CD4-positive, alpha-beta T cell treated with Interleukin-1 beta for 1 hour (primary cell): Measurements from ENCODE around the gene GTF2A2.
"Not testable (repeated sequence)": the region's sequence is repeated elsewhere in the genome, so short reads cannot be mapped to it uniquely, and the experiment has no call there.

Experiments used
- DNase-seq, 2 donors: peaks; one replicate each; pipeline ENCODE4 v3.0.0-alpha.2; 2020 to 2022

Gene GTF2A2

DNA sequence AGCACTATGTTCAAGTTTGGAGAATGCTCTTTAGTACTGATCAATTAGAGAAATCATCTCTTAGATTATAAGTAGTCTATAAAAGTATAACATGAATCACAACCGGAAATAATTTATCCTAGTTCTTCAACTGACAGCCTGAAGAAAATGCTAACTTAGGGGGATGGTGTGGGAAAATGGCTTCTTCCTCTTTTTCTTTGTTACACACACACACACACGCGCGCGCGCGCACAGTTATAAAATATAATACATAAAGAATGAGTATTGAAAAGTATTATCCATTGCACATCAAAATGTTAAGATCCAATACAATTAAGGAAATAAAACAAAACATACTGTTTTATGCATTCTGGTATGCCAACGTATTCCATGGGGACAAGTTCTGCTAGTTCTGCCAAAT, 11.2 kb upstream of the GTF2A2 start:
- no peak for DNase-seq

DNA sequence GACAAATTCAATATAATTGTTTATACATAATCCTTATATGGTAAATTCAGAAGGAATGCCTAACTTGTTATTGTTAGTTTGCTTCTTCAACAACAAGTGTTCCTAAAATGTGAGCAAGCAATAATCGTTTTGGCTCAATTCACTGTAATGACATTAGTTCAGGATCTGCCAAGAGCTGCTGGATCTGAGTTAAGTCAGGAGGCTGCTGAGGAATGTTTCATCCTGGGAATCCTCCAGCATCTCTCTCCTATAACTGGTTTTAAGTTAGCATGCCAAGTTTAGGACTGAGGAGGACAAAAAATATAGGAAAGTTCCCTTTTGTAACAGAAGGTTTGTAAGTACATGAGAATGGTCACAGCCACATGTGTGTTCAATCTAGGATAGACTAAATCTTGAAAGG, 4.9 kb upstream of the GTF2A2 start:
- no peak for DNase-seq

DNA sequence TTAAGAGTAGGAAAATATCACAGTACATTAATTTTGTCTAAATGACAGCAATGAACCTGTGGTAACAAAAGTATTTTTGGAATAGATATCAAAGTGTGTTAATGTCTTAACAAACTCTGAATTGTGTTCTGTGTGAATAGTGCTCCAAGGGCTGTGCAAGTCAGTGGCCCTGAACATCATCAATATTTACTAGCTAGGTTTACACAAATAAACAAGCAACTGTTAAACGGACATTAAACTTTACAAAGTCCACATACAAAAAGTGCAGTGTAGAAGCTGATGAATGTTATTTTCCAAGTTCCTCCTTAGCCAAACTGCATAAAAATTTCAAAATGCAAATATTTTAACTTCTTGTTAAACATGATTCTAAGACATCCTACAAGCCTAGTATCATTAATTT, 2.1 kb upstream of the GTF2A2 start:
- no peak for DNase-seq

DNA sequence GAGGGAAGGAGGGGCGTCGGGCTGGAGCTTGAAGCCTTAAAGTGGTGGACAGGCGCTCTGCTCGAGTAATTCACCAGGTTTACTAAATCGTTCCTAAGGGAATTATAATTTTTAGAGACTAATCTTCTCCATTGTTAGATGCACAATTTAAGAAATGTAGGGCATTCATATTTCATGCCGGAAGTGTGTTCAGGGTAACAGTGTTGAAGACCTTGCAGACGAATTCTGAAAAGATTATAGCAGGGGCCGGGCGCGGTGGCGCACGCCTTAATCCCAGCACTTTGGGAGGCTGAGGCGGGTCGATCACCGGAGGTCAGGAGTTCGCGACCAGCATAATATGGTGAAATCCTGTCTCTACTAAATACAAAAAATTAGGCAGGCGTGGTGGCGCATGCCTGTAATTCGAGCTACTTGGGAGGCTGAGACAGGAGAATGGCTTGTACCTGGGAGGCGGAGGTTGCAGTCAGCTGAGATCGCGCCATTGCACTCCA, 365 bp upstream of the GTF2A2 start:
- no peak for DNase-seq

DNA sequence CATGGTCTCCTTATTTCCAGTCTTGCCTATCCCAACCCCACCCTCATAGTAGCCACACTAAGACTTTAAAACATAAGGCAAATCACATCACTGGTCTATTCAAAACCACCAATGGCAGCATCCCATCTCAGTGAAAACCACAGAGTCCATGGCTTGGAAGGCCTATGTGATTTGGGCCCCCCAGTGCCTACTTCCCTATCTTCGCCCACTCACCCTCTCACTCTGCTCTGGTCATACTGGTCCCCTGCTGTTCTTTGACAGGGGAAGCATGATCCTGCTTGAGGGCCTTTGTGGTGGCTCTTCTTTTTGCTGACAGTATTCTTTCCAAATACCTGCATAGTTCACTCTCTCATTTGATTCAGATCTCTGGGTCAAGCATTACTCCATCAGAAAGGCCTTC, 3.3 kb downstream of the GTF2A2 start:
- no peak for DNase-seq

DNA sequence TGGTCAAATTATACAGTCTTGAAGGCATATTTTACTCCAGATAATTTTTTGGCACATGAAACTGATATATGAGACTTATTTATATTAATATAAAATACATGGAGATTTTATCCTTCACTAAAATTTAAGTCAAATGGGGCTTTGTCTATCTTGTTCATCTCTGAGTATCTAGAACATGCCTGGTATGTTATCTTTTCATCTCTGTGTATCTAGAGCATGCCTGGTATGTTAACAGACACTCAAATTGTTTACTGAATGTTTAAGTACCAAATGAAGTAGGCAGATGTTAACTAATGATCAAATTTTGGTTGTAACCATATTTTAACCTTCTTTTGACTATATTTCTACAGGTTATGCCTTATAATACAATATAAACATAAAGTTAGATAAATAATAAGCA, 7.7 kb downstream of the GTF2A2 start:
- DNase-seq, result no peak

DNA sequence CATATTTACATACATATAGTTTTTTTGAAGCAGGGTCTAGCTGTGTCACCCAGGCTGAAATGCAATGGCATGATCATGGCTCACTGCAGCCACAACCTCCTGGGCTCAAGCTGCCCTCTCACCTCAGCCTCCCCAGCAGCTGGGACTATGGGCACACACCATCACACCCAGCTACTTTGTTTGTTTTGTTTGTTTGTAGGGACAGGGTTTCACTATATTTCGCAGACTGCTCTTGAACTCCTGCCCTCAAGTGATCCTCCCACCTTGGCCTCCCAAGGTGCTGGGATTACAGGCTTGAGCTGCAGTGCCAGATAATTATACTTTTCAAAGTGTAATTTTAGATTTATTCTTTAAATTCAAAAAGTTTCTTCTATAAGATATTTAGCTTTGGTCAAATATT, 10.2 kb downstream of the GTF2A2 start:
- DNase-seq, result no peak

DNA sequence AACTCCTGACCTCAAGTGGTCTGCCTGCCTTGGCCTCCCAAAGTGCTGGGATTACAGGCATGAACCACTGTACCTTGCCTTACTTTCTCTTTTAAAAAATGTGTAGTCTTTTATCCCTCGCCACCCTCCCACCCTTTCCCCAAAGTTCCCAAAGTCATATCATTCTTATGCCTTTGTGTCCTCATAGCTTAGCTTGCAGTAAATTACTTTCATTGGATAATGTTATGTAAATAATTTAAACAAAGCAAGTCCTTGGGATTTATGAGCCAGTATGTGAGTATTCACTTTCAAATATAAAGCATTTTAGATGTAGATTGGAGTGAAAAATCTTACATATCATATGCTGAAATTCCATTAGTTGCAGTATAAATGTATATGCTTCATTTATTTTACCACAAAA, 11.0 kb downstream of the GTF2A2 start:
- DNase-seq, result no peak

DNA sequence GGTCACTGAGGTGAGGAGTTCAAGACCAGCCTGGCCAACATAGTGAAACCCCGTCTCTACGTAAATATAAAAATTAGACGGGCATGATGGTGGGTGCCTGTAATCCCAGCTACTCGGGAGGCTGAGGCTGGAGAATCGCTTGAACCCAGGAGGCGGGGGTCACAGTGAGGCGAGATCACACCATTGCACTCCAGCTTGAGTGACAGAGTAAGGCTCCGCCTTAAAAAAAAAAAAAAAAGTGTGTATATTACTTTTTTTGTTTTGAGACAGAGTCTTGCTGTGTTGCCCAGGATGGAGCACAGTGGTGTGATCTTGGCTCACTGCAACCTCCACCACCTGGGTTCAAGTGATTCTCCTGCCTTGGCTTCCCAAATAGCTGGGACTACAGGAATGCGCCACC, 11.5 kb downstream of the GTF2A2 start:
- not testable (repeated sequence) for DNase-seq

DNA sequence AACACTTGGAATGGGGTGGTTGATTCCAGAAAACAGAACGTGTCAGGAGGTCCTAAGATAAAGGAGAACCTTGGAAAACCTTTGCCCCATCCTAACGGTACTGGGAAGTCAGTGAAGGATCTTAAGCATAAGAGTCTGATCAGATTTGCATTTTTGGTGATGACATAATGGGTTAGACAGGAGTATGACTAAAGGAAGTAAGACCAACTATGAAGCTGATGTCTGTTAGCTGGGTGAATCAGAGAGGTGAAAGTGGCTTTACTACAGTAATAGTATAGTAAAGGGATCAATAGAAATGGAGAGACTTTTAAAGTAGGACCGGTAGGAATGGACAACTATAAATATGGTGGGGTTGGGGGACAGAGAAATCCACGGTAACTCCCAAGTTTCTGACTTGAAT, 12.6 kb downstream of the GTF2A2 start:
- no peak for DNase-seq

DNA sequence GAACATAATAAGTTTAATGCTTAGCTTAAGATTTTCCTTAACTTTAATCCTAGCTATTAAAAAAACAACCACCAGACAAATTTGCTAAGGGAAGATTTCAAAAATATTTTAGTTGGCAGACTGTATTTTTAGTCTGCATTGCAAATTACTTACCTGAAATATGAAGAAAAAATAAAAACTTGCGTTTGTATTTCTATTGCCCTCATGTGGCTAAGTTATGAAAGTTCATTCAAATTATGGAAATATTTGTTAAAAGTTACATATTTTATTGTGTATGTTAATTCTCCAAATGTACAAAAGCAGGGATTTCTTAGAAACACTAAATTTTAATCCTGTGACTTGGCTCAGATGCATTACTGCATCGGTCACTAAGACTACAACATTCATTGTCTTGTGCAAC, 15.0 kb downstream of the GTF2A2 start:
- no peak for DNase-seq

DNA sequence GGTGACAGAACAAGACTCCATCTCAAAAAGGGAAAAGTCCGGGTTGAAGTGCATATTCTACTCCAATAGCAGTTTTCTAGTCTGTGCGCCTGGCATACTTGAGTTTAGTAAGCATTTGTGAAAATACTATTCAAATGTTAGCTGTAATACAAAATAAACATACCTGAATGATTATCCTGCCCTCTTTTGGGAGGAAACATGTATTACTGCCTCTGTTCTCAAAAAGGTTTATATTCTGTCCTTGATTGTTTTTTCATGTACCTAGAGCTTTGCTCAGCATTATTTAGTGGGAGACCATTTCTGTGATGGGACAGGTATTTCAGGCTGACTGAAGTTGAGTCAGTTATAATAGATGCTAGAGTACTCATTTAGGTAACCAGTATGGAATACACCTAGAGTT, 19.8 kb downstream of the GTF2A2 start:
- not testable (repeated sequence) for DNase-seq

DNA sequence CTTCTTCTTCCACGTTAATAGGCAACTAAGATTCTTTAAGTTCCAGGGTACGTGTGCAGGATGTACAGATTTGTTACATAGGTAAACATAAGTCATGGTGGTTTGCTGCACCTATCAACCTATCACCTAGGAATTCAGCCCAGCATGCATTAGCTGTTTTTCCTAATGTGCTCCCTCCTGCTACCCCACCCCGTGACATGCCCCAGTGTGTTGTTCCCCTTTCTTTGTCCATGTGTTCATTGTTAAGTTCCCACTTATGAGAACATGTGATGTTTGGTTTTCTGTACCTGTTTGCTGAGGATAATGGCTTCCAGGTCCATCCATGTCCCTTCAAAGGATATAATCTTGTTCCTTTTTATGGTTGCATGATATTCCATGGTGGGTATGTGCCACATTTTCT, 21.1 kb downstream of the GTF2A2 start:
- DNase-seq, result no peak

DNA sequence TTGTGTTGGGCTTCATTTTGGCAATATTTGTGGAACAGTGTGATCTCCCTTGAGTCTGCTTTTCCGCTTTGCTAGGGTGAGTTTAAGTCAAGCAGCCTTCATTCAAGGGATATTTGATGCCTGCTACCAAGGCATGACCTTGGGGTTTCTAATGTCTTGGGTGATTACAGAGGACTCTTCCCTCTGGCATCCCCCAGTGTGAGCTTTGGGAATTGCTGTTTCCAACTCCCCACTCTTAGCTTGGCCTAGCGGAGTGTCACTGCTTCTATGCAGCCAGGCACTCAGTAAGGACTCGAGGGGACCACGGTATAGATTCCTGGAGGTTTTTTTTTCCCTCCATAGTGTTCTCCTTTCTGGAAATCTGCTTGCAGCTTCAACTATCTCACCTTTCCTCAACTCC, 24.6 kb downstream of the GTF2A2 start:
- DNase-seq, result no peak

DNA sequence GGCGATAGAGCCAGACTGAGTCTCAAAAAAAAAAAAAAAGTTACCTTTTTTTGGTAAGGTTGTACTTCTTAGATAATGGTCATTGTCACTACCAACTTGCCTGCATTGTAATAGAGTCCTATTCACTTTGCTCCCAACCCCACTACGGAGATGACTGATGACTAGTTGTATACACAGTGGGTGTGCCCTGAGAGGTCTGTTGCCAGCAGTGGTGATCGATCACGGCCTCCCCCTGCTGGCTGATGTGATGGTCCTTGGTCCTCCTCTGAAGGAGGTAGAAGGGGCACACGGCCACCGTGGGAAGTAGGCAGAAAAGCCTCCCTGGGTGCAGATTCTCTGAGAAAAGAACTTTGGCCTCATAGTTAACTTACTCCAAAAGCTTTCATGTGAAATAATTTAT, 35.0 kb downstream of the GTF2A2 start:
- peak; percentile 6 to 30 for DNase-seq

DNA sequence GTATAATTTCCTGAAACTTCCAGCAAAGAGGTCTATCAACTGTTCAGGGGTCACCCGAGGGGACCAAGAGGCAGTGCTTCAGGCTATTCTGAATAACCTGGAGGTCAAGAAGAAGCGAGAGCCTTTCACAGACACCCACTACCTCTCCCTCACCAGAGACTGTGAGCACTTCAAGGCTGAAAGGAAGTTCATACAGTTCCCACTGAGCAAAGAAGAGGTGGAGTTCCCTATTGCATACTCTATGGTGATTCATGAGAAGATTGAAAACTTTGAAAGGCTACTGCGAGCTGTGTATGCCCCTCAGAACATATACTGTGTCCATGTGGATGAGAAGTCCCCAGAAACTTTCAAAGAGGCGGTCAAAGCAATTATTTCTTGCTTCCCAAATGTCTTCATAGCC, 38.9 kb downstream of the GTF2A2 start:
- no peak for DNase-seq

DNA sequence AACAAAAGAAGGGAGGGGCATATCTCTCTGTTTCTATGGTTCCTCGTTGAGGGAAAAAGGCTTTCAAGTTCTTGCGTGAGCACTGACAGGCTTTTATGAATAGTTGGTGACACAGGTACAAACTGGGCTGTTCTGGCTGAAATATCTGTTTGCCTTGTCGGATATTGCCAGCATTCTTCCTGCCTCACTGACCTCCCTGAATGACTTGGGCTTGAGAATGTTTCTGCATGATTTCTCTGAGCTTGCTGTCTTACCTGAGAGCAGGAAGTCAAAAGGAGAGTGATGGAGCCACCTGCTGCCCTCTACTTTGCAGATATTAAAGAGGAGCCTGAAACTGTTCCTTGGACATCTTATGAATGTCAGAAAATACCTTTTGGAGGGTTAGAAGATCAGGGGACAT, 40.9 kb downstream of the GTF2A2 start:
- no peak for DNase-seq

DNA sequence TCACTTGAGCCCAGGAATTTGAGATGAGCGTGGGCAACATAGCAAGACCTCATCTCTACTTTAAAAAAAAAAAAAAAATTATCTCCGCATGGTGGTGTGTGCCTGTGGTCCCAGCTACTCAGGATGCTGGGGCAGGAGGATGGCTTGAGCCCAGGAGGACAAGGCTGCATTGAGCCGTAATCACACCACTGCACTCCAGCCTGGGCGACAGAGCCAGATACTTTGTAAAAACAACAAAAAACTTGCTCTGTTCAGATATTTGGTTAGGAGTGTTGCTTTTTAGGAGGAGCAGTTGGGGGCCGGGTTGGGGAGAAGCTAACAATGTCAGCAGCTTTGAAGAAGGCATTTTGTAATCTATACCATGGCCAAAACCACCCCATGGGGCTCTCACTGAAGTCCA, 41.7 kb downstream of the GTF2A2 start:
- DNase-seq, result no peak

DNA sequence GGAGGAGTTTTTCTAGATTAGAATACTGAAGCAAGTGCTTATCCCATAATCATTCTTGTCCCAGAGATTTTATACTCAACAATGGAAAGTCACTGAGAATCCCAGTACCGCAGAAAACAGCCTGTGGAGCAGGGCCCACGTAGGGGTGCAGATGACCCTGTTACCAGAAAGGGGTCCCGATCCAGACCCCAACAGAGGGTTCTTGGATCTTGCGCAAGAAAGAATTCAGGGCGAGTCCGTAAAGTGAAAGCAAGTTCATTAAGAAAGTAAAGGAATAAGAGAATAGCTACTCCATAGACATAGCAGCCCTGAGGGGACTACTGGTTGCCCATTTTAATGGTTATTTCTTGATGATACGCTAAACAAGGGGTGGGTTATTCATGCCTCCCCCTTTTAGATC, 43.2 kb downstream of the GTF2A2 start:
- no peak for DNase-seq

DNA sequence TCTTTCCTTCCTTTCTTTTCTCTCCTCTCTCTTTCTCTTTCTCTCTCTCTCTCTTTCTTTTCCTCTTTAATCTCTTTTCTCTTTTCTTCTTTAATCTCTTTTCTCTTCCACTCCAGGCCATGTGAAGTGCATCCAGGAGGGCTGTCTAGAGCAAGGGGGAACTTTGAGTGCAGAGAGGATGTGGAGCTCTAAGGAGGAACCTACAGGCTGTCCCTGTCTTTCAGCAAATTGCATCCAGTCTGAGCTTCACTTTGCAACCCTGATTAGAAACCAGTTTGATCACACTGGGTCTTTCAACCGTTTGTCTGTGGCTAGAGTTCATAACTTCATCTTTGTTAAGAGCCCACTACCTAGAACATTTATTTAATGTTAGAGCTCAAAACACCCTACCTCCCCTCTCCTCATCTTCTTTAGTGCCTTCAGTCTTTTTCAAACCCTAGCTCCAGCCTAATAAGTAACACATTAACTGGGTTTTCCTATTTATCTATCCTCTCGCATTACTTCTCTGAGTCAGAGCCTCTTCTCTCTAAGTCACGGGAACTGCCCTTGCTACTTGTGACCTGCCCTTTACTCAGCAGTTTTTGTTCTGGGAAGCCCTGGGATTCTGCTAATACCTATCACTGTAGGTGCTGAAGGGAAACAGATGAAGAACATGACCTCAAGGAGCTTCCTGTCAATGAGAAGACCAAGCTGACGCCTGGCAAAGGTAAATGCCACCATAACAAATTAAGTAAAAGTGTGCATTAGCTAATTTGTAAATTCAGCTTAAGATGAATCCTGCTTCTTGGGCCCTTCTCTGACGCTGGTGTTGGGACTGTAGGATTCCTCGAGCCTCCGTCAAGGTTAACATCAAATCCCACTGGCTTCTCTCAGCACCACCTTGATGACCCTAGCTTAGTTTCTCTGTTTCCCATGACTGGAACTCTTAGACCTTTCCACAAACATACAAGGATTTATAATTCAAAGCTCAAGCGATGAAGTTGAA, 45.7 kb downstream of the GTF2A2 start, which contains the start of gene GCNT3:
TSS of gene GCNT3 (plus strand) at position 508 of the 985 bp plus-strand sequence. CDS start 6,456 bp downstream, outside the sequence.
- no peak for DNase-seq

DNA sequence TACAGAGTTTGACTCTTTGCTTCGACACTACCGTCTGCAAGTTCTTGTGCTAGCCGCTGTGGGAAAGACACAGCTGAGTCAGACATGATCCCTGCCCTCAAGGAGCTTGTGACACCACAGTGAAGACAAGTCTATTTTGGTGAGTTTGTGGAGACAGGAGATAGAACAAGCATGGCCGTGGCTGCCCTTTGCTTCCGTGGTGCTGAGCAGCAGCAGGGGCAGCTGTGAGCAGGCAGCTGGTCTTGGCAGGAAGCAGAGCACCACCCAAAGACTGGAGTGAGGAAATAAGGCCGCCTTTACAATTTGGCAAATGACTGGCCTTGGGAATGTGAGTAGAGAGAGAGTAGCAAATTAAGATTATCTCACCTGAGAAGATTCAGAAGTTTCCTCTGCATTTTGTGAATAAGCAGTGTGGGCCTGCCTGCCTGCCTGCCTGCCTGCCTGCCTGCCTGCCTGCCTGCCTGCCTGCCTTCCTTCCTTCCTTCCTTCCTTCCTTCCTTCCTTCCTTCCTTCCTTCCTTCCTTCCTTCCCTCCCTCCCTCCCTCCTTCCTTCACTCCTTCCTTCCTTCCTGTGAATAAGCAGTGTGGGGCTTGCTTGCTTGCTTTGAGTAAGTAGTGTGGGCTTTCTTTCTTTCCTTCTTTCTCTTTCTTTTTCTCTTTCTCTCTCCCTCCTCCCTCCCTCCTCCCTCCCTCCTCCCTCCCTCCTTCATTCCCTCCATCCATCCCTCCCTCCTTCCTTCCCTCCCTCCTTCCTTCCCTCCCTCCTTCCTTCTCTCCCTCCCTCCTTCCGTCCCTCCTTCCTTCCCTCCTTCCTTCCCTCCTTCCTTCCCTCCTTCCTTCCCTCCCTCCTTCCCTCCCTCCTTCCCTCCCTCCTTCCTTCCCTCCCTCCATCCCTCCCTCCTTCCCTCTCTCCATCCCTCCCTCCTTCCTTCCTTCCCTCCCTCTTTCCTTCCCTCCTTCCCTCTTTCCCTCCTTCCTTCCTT, 47.3 kb downstream of the GTF2A2 start:
- DNase-seq, result no peak

DNA sequence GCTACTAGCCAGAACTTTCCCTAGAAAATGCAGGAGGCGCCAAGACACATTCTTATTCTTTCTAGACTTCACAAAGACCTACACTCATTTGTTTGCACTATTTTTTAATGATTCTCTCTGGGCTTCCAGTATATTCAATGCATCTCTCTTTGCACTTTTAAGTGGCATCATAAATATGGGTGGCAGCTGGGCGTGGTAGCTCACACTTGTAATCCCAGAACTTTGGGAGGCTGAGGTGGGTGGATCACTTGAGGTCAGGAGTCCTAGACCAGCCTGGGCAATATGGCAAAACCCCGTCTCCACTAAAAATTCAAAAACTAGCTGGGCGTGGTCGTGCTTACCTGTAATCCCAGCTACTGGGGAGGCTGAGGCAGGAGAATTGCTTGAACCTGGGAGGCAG, 51.3 kb downstream of the GTF2A2 start:
- no peak for DNase-seq

DNA sequence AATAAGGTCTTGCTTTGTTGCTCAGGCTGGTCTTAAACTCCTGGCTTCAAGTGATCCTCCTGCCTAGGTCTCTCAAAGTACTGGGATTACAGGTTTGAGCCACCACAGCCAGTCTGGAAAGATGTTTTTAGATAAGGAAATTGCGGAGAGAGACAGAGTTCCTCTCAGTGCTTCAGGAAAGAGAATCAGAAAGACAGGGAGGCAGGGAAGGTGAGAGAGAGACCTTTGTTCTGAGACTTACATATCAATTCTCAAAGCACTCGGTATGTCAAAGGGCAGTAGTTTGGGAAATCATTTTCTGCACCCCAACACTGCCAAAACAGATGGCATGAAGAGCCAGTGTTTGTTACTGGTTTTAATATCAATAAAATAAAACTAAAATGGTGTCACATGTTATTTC, 58.9 kb downstream of the GTF2A2 start:
- no peak for DNase-seq
